ENCODE data around the gene ZFAND3.

GRCh38 chr6:38091613-38092012 is 272.1 kb downstream of the ZFAND3 start:
- TF ChIP-seq, protein P1, sequence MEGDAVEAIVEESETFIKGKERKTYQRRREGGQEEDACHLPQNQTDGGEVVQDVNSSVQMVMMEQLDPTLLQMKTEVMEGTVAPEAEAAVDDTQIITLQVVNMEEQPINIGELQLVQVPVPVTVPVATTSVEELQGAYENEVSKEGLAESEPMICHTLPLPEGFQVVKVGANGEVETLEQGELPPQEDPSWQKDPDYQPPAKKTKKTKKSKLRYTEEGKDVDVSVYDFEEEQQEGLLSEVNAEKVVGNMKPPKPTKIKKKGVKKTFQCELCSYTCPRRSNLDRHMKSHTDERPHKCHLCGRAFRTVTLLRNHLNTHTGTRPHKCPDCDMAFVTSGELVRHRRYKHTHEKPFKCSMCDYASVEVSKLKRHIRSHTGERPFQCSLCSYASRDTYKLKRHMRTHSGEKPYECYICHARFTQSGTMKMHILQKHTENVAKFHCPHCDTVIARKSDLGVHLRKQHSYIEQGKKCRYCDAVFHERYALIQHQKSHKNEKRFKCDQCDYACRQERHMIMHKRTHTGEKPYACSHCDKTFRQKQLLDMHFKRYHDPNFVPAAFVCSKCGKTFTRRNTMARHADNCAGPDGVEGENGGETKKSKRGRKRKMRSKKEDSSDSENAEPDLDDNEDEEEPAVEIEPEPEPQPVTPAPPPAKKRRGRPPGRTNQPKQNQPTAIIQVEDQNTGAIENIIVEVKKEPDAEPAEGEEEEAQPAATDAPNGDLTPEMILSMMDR (IDR thresholded peaks at IDR 0.05 in 4 of 5, conservative IDR thresholded peaks at IDR 0.05 in 1 of 5), result no peak
- TF ChIP-seq POLR2A (IDR thresholded peaks at IDR 0.05), result no peak

Measured in gastrocnemius medialis (tissue), 4 donors.